ENCODE results near the gene C10orf88.

Gene C10orf88

DNA sequence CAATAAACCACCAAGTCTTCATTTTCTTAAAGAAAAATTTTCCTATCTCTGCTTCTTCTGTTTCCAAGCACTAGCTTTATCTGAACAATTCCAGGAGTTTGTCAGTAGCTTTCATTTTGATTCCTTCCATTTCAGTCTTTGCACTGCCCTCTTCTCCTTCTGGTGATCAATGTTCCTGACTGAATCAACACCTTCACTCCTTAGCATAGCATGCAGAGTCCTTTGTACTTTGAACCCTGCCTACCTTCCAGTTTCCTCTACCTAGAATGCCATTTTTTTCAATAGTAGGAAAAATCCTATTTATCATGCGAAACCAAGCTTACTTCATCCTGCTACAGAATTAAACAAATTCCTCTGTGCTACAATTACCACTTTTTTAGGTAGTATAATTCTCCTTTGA, 1.9 kb upstream of the C10orf88 start:
- TF ChIP-seq, protein P1, sequence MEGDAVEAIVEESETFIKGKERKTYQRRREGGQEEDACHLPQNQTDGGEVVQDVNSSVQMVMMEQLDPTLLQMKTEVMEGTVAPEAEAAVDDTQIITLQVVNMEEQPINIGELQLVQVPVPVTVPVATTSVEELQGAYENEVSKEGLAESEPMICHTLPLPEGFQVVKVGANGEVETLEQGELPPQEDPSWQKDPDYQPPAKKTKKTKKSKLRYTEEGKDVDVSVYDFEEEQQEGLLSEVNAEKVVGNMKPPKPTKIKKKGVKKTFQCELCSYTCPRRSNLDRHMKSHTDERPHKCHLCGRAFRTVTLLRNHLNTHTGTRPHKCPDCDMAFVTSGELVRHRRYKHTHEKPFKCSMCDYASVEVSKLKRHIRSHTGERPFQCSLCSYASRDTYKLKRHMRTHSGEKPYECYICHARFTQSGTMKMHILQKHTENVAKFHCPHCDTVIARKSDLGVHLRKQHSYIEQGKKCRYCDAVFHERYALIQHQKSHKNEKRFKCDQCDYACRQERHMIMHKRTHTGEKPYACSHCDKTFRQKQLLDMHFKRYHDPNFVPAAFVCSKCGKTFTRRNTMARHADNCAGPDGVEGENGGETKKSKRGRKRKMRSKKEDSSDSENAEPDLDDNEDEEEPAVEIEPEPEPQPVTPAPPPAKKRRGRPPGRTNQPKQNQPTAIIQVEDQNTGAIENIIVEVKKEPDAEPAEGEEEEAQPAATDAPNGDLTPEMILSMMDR (IDR thresholded peaks at IDR 0.05; ENCODE audit: insufficient read depth, low read length, missing control alignments): no peak
- DNase-seq (ENCODE audit: low read depth, low spot score): no peak
- CTCF ChIA-PET: interaction anchor here (3.8 kb wide), 1 partner anchor 24 kb away, joined by 24 read pairs; the partner anchor contains the start of gene PSTK
- POLR2A ChIA-PET: no interaction called here
- no peak overlapping the region for H3K4me3 ChIP-seq (ENCODE audit: low read depth, low read length)

DNA sequence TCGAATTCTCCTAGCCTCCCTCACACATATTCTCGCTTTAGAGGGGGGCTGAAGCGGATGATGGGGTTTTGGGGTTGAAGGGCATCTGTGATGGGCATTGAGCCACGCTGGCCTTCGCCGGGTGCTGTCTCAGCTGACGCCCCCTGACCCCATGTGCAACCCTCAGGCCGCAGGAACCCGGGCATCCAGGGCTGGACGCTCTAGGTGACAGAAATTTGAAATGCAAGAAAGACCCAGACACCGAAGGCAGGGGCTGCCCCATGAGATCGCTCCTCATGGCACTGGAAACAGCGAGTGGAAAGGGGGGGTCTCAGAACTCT, 664 bp upstream of the C10orf88 start:
- DNase-seq (ENCODE audit: low read depth, low spot score): no peak
- POLR2A ChIA-PET: interaction anchor here (1.4 kb wide), 1 partner anchor 26 kb away, joined by 4 read pairs; the partner anchor contains the start of gene PSTK
- TF ChIP-seq, protein P1 (IDR thresholded peaks at IDR 0.05; ENCODE audit: insufficient read depth, low read length, missing control alignments): no peak
- H3K4me3 ChIP-seq (ENCODE audit: low read depth, low read length): peak overlapping the region; percentile 80
- CTCF ChIA-PET: interaction anchor here (1.3 to 3.8 kb wide), 2 partner anchors 25 to 31 kb away, joined by 3 to 24 read pairs; partner anchors contain the start of gene PSTK

DNA sequence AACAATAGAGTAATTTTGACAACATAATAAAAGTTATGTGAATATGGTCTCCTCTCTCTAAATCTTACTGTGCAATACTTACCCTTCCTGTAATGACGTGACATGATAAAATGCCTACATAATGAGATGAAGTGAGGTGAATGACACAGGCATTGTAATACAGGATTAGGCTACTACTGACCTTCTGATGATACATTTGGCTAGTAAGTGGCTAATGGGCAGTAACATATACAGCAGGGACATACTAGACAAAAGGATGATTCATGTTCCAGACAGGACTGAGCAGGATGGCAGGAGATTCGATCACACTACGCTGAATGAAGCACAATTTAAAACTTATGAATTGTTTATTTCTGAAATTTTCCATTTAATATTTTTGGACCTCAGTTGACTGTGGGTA, 4.7 kb downstream of the C10orf88 start:
- ChIA-PET POLR2A (no interaction called here), CTCF (no interaction called here)
- TF ChIP-seq, protein P1 (IDR thresholded peaks at IDR 0.05; ENCODE audit: insufficient read depth, low read length, missing control alignments): no peak

DNA sequence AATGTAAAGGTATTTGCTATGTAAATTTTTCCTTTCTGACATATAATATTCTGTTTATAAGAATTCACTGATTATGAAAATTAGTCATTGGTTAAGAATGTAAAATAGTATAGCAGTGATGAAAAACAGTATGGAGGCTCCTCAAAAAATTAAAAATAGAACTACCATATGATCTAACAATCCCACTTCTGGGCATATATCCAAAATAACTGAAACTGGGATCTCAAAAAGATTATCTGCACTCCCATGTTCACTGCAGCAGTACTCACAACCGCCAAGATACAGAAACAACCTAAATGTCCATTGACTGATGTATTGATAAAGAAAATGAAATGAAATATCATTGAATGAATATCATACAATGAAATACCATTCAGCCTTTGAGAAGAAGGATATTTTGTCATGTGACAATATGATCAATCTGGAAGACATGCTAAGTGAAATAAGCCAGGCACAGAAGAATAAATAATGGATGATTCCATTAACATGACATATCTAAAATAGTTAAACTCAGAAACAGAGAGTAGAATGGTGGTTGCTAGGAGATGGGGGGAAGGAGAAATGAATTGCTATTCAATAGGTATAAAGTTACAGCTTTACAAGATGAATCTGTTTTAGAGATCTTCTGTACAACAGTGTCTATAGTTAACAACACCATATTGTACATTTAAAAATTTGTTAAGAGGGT, 14.0 kb downstream of the C10orf88 start:
- H3K4me3 ChIP-seq (ENCODE audit: low read depth, low read length): no peak overlapping the region
- DNase-seq (ENCODE audit: low read depth, low spot score): peak; percentile 56
- TF ChIP-seq, protein P1 (IDR thresholded peaks at IDR 0.05; ENCODE audit: insufficient read depth, low read length, missing control alignments): no peak
- CTCF ChIA-PET: interaction anchor here (1.0 kb wide), 1 partner anchor 40 kb away, joined by 3 read pairs; the partner anchor contains the start of gene PSTK
- POLR2A ChIA-PET: no interaction called here

More for the DNA sequence above, 4.7 kb downstream of the C10orf88 start:
- no peak for DNase-seq (ENCODE audit: low read depth, low spot score)
- H3K4me3 ChIP-seq (ENCODE audit: low read depth, low read length): no peak overlapping the region

DNA sequence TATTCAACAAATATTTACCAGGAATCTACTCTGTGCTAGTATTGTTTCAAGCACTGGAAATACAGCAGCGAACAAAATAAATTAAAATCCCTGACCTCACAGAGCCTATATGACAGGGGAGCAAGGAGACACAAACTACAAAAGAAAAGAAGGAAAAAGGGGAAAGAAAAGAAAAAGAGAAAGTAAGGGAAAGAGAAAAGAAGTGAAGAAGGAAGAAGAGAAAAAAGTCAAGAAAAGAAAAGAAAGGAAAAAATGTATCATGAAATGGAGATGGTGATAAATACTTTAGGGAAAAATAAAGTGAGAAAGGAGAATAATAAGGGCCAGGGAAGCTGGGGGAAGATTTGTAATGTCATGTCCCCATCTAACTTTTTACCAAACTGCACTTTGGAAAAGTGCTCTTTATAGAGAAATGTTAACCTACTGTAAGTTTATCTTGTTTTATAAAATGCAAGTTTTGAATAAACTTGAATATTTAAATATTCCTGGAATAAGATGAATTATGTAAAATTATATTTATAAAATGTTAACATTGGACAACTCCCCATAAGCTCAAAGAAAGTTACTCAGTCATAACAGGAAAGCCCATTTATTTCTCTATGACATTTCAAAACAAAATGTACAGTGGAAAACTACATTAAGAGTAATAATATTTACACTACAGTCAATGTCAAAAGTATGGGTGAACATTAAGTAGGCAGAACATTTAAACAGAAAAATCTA, 14.7 kb downstream of the C10orf88 start:
- H3K4me3 ChIP-seq (ENCODE audit: low read depth, low read length): no peak overlapping the region
- POLR2A ChIA-PET: no interaction called here
- no peak for DNase-seq (ENCODE audit: low read depth, low spot score)
- CTCF ChIA-PET: no interaction called here
- TF ChIP-seq, protein P1 (IDR thresholded peaks at IDR 0.05; ENCODE audit: insufficient read depth, low read length, missing control alignments): no peak

DNA sequence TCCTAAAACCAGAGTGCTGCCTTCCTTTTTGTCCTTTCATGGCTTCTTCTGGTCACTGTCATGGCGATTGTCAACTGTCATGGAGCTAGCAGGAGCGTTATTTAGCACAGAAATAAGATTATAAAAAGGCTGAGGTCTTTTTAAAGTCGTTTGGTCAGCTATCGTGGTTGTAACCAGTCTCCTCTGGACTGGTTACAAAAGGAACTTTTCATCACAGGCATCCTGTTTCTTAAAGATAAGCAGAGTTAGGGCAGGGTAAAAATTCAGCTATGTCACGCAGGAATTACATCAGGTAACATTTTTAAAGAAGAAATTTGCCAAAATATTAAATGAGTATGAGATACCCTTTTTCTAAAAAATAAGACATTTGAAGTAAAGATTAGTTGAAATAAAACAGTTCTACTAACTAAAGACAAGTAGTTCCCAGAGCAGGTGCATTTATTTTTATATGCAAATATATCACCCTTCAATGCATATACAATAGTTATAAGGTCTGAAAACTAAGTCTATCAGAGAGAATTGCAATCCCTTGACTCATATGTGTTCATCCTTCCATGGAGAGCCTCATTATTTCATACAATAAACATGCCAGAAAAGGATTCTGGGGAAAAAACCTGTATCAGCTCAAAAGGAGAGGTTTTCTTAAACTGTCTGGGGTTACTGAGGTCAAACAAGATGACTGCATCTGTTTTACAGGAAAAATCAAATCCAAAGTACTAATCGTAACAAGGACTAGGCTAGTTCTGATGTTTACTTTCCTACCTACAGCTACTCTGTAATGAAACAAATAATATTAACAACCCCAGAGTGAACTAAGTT, 22.7 kb downstream of the C10orf88 start:
- TF ChIP-seq, protein P1 (IDR thresholded peaks at IDR 0.05; ENCODE audit: insufficient read depth, low read length, missing control alignments): no peak
- no peak for DNase-seq (ENCODE audit: low read depth, low spot score)
- CTCF ChIA-PET: no interaction called here
- H3K4me3 ChIP-seq (ENCODE audit: low read depth, low read length): no peak overlapping the region
- POLR2A ChIA-PET: no interaction called here
